CD14-positive monocyte (primary cell): ENCODE measurements around the gene ITPK1. TPM values are rescaled to one million over a fixed set of nuclear protein-coding genes. Genes with fewer than 3 reads are reported as not detected.

Source experiments
- DNase-seq, 3 donors: peaks; one replicate each; pipeline ENCODE4 v3.0.0-alpha.2; 2011 to 2022
- H2AFZ ChIP-seq: 2 replicates; pipeline ENCODE4 v1.6.0; 2012; ENCODE audit warnings: mild to moderate bottlenecking, low read depth, low read length, inconsistent platforms; ENCODE audit not compliant: insufficient read depth, poor library complexity, severe bottlenecking
- H3K27ac ChIP-seq, 2 donors: 1 replicate in 1 of 2; 2 replicates in 1 of 2; pipeline ENCODE4 v1.5.1; 2012 to 2013; ENCODE audit warnings: low read length in 2 of 2, control low read depth in 1 of 2, inconsistent platforms in 1 of 2, low read depth in 1 of 2, mild to moderate bottlenecking in 1 of 2
- H3K27me3 ChIP-seq, 2 donors: one replicate each; pipeline versions ENCODE4 v1.6.0 to v1.6.1; 2011 to 2013; ENCODE audit warnings: low read length in 2 of 2; ENCODE audit not compliant: control insufficient read depth in 2 of 2, insufficient read depth in 2 of 2
- H3K36me3 ChIP-seq, 2 donors: replicated peaks in 1 of 2; 1 replicate in 1 of 2; 2 replicates in 1 of 2; pipeline versions ENCODE4 v1.5.1 to v1.6.1; 2012 to 2013; ENCODE audit warnings: low read length in 2 of 2, control low read depth in 1 of 2, inconsistent platforms in 1 of 2, mild to moderate bottlenecking in 1 of 2; ENCODE audit not compliant: insufficient read depth in 2 of 2, control insufficient read depth in 1 of 2
- H3K4me1 ChIP-seq, 2 donors: 1 replicate in 1 of 2; 2 replicates in 1 of 2; pipeline versions ENCODE4 v1.5.1 to v1.6.1; 2012 to 2013; ENCODE audit warnings: low read length in 2 of 2, control low read depth in 1 of 2, inconsistent platforms in 1 of 2, mild to moderate bottlenecking in 1 of 2, moderate library complexity in 1 of 2; ENCODE audit not compliant: insufficient read depth in 2 of 2, control insufficient read depth in 1 of 2
- H3K4me2 ChIP-seq: replicated peaks from 2 replicates; pipeline ENCODE3; 2012; ENCODE audit warnings: low read length, moderate library complexity, mild to moderate bottlenecking; ENCODE audit not compliant: poor library complexity, severe bottlenecking; ENCODE audit errors: extremely low read depth
- H3K4me3 ChIP-seq, 3 experiments: fragments of 200-600 bp in 1 of 3; sonication (generic) in 1 of 3; replicated peaks in 1 of 3; 1 replicate in 2 of 3; 2 replicates in 1 of 3; pipeline ENCODE4 v1.5.1; 2011 to 2013; ENCODE audit warnings: low read length in 3 of 3, mild to moderate bottlenecking in 3 of 3, control low read depth in 2 of 3, low read depth in 2 of 3, inconsistent platforms in 1 of 3, moderate library complexity in 1 of 3
- H3K79me2 ChIP-seq: 2 replicates; pipeline ENCODE4 v1.6.0; 2012; ENCODE audit warnings: mild to moderate bottlenecking, control low read depth, inconsistent platforms, low read length, moderate library complexity; ENCODE audit not compliant: insufficient read depth
- H3K9ac ChIP-seq: 2 replicates; pipeline ENCODE4 v1.6.0; 2017; ENCODE audit warnings: low read length, mild to moderate bottlenecking; ENCODE audit not compliant: insufficient read depth, poor library complexity, severe bottlenecking
- H3K9me3 ChIP-seq, 2 donors: replicated peaks in 1 of 2; 1 replicate in 1 of 2; 2 replicates in 1 of 2; pipeline versions ENCODE4 v1.5.1 to v1.6.1; 2012 to 2013; ENCODE audit warnings: low read length in 2 of 2, control low read depth in 1 of 2; ENCODE audit not compliant: control insufficient read depth in 1 of 2, insufficient read depth in 1 of 2
- H4K20me1 ChIP-seq: 2 replicates; pipeline ENCODE4 v1.6.0; 2012; ENCODE audit warnings: mild to moderate bottlenecking, low read length, control low read depth, moderate library complexity; ENCODE audit not compliant: insufficient read depth
- H3K27ac Mint-ChIP-seq, 7 donors: one replicate each; pipeline ENCODE4 v1.8.0; 2020; ENCODE audit warnings: mild to moderate bottlenecking in 7 of 7, mixed read lengths in 7 of 7, moderate library complexity in 6 of 7, inconsistent platforms in 2 of 7
- H3K27me3 Mint-ChIP-seq, 3 donors: one replicate each; pipeline ENCODE4 v1.8.0; 2021 to 2022; ENCODE audit warnings: low read depth in 3 of 3, mild to moderate bottlenecking in 3 of 3, mixed read lengths in 3 of 3, moderate library complexity in 3 of 3, inconsistent platforms in 1 of 3
- H3K36me3 Mint-ChIP-seq, 2 donors: one replicate each; pipeline ENCODE4 v1.8.0; 2020; ENCODE audit warnings: mixed read lengths in 2 of 2, inconsistent platforms in 1 of 2, mild to moderate bottlenecking in 1 of 2
- H3K4me1 Mint-ChIP-seq: one replicate; pipeline ENCODE4 v1.8.0; 2020; ENCODE audit warnings: mild to moderate bottlenecking, mixed read lengths
- H3K4me3 Mint-ChIP-seq, 2 donors: one replicate each; pipeline ENCODE4 v1.8.0; 2020; ENCODE audit warnings: mild to moderate bottlenecking in 2 of 2, mixed read lengths in 2 of 2, moderate library complexity in 1 of 2
- H3K9me3 Mint-ChIP-seq, 7 donors: one replicate each; pipeline ENCODE4 v1.8.0; 2020 to 2022; ENCODE audit warnings: mixed read lengths in 7 of 7, mild to moderate bottlenecking in 6 of 7, moderate library complexity in 6 of 7, inconsistent platforms in 2 of 7
- WGBS: methylation state at CpG from one replicate; pipeline ENCODE4 v1.1.5; 2013; ENCODE audit warnings: missing lambda C conversion rate; ENCODE audit not compliant: insufficient coverage; 5-methylcytosine and 5-hydroxymethylcytosine counted together
- intact Hi-C, 2 donors: fragments of 100-400 bp; cut with micrococcal nuclease; formaldehyde crosslinking; loops; one replicate each; pipeline versions ENCODE4 v1.15.0 to v1.15.1; 2023
- polyA plus RNA-seq, 3 donors: library from polyadenylated mRNA; depleted of rRNA in 1 of 3; unstranded in 2 of 3; stranded (reverse) in 1 of 3; fragments of 300-500 nt in 2 of 3; fragments of >200 nt in 1 of 3; fragmentation: Illumina TruSeq in 2 of 3; gene quantifications; 1 replicate in 2 of 3; 2 replicates in 1 of 3; pipeline ENCODE4 v1.2.3, GENCODE V29; 2012 to 2021
- TF ChIP-seq, protein P1 (sequence below): fragments of 200-600 bp; IDR thresholded peaks from one replicate; pipeline ENCODE4 v1.8.0; 2022; ENCODE audit warnings: antibody characterized with exemption, mild to moderate bottlenecking

ITPK1 gene
- polyA plus RNA-seq, 3 donors = 57.1 to 144 (median 63.0) TPM

DNA sequence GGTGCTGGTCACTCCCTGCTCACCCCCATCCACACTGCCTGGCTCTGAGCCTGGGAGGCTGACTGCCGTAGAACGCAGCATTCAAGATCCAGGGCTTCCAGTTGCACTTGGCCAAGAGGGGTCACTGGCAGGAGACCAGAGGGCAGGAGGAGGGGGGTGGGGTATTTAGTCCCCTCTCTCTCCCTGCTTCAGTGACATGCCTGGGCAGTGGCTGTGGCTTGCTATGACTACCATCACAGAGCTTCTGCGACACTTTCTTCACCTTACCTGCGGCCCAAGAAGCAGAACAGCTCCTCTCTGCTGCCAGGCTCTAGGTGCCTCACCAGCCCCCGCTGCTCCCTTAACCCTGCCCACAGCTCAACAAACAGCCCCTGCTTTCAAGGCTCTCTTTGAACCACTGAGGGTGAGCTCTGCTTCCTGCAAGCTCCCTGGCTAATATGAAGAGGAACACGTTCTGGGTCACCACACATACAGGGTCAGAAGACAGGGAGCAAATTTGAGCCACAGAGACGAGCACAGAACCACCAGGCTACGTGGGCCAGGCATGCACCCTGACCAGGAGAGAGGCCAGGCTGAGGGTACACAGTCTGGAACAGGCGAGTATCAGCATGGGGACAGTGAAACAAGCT lies 55.7 kb downstream of the ITPK1 start:
- Mint-ChIP-seq H3K27me3 (peaks cover 0 to 3% (median 2%) of the 10 kb centered on the region in 3 donors), H3K36me3 (peaks cover 25 to 57% of the 10 kb centered on the region in 2 donors), H3K27ac (peak overlapping the region in 6 of 7 donors; percentile 15 to 74 (median 70)), H3K4me1 (peaks cover 35% of the 10 kb centered on the region), H3K9me3 (no peaks in the 10 kb centered on the region), H3K4me3 (no peak overlapping the region)
- H3K36me3 ChIP-seq = peaks cover 19 to 40% of the 10 kb centered on the region in 2 donors
- DNase-seq = no peak
- no peak overlapping the region for H2AFZ ChIP-seq
- no peak overlapping the region for H3K9ac ChIP-seq
- H4K20me1 ChIP-seq = peaks cover 82% of the 10 kb centered on the region
- no peak overlapping the region for H3K4me2 ChIP-seq
- TF ChIP-seq, protein P1, sequence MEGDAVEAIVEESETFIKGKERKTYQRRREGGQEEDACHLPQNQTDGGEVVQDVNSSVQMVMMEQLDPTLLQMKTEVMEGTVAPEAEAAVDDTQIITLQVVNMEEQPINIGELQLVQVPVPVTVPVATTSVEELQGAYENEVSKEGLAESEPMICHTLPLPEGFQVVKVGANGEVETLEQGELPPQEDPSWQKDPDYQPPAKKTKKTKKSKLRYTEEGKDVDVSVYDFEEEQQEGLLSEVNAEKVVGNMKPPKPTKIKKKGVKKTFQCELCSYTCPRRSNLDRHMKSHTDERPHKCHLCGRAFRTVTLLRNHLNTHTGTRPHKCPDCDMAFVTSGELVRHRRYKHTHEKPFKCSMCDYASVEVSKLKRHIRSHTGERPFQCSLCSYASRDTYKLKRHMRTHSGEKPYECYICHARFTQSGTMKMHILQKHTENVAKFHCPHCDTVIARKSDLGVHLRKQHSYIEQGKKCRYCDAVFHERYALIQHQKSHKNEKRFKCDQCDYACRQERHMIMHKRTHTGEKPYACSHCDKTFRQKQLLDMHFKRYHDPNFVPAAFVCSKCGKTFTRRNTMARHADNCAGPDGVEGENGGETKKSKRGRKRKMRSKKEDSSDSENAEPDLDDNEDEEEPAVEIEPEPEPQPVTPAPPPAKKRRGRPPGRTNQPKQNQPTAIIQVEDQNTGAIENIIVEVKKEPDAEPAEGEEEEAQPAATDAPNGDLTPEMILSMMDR = no peak
- H3K4me1 ChIP-seq = peaks cover 18 to 30% of the 10 kb centered on the region in 2 donors
- H3K27ac ChIP-seq = peak overlapping the region; percentile 20 to 69
- no peaks in the 10 kb centered on the region for H3K27me3 ChIP-seq
- peaks cover 78% of the 10 kb centered on the region for H3K79me2 ChIP-seq
- no peak overlapping the region for H3K4me3 ChIP-seq
- H3K9me3 ChIP-seq = no peaks in the 10 kb centered on the region
- intact Hi-C loops = no loop called here
- WGBS = 56% methylated on average over 6 of the region's 9 CpGs

DNA sequence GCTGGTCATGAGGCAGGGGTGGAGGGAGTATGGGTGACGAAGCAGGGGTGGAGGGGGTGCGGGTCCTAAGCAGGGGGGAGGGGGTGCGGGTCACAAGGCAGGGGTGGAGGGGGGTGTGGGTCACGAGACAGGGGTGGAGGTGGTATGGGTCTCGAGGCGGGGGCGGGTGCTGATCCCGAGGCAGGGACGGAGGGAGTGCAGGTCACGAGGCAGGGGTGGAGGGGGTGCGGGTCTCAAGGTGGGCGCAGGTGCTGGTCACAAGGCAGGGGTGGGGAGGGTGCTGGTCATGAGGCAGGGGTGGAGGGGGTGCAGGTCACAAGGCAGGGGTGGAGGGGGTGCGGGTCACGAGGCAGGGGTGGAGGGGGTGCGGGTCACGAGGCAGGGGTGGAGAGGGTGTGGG lies 56.5 kb downstream of the ITPK1 start:
- Histone ChIP-seq H3K27me3 (no peaks in the 10 kb centered on the region), H3K36me3 (peaks cover 24 to 47% of the 10 kb centered on the region in 2 donors), H3K27ac (no peak overlapping the region), H3K4me3 (no peak overlapping the region), H3K9me3 (no peaks in the 10 kb centered on the region), H3K4me2 (no peak overlapping the region), H2AFZ (no peak overlapping the region), H3K9ac (no peak overlapping the region), H4K20me1 (peaks cover 82% of the 10 kb centered on the region), H3K4me1 (peaks cover 18 to 30% of the 10 kb centered on the region in 2 donors), H3K79me2 (peaks cover 80% of the 10 kb centered on the region)
- Mint-ChIP-seq H3K9me3 (no peaks in the 10 kb centered on the region), H3K4me1 (peaks cover 30% of the 10 kb centered on the region), H3K27ac (no peak overlapping the region), H3K27me3 (peaks cover 0 to 3% (median 2%) of the 10 kb centered on the region in 3 donors), H3K4me3 (no peak overlapping the region), H3K36me3 (peaks cover 20 to 56% of the 10 kb centered on the region in 2 donors)
- TF ChIP-seq, protein P1 = no peak
- 97% methylated on average over 10 of the region's 16 CpGs for WGBS
- DNase-seq = no peak
- intact Hi-C loops = no loop called here
